ENCODE measurements around the gene GGACT.

Gene GGACT

GRCh38 chr13:100610391-100611347 is 22.1 kb upstream of the GGACT start:
- Histone ChIP-seq H3K9ac (no peak overlapping the region), H3K4me1 (no peaks in the 10 kb centered on the region), H3K9me3 (ENCODE audit: control insufficient read depth, low read length) (no peaks in the 10 kb centered on the region), H3K27me3 (ENCODE audit: control insufficient read depth, insufficient read depth, low read length) (no peaks in the 10 kb centered on the region), H3K4me3 (ENCODE audit: low read depth, low read length) (no peak overlapping the region), H2AFZ (no peak overlapping the region), H3K4me2 (ENCODE audit: low read length) (no peak overlapping the region), H3K36me3 (ENCODE audit: control insufficient read depth, insufficient read depth, low read length) (no peaks in the 10 kb centered on the region), H3K79me2 (no peaks in the 10 kb centered on the region), H3K27ac (no peak overlapping the region)
- TF ChIP-seq CTCF (IDR thresholded peaks at IDR 0.05) = no peak

- Histone ChIP-seq H3K79me2 (no peaks in the 10 kb centered on the region), H3K4me1 (no peaks in the 10 kb centered on the region), H2AFZ (no peak overlapping the region), H3K4me2 (ENCODE audit: low read length) (no peak overlapping the region), H3K36me3 (ENCODE audit: control insufficient read depth, insufficient read depth, low read length) (no peaks in the 10 kb centered on the region), H3K9me3 (ENCODE audit: control insufficient read depth, low read length) (no peaks in the 10 kb centered on the region), H3K27me3 (ENCODE audit: control insufficient read depth, insufficient read depth, low read length) (no peaks in the 10 kb centered on the region), H3K9ac (no peak overlapping the region), H3K4me3 (ENCODE audit: low read depth, low read length) (no peak overlapping the region), H3K27ac (no peak overlapping the region)
- no peak for TF ChIP-seq CTCF (IDR thresholded peaks at IDR 0.05)
Measured at GRCh38 chr13:100608906-100609305, 20.3 kb upstream of the GGACT start.

- Histone ChIP-seq H3K4me2 (ENCODE audit: low read length) (no peak overlapping the region), H3K4me1 (no peaks in the 10 kb centered on the region), H3K27me3 (ENCODE audit: control insufficient read depth, insufficient read depth, low read length) (no peaks in the 10 kb centered on the region), H3K9me3 (ENCODE audit: control insufficient read depth, low read length) (no peaks in the 10 kb centered on the region), H3K27ac (no peak overlapping the region), H3K9ac (no peak overlapping the region), H2AFZ (no peak overlapping the region), H3K79me2 (no peaks in the 10 kb centered on the region), H3K4me3 (ENCODE audit: low read depth, low read length) (no peak overlapping the region), H3K36me3 (ENCODE audit: control insufficient read depth, insufficient read depth, low read length) (no peaks in the 10 kb centered on the region)
- TF ChIP-seq CTCF (IDR thresholded peaks at IDR 0.05) = no peak
Measured at GRCh38 chr13:100608489-100608888, 19.9 kb upstream of the GGACT start.

GRCh38 chr13:100604918-100605710 is 16.5 kb upstream of the GGACT start:
- Histone ChIP-seq H3K27ac (no peak overlapping the region), H3K9me3 (ENCODE audit: control insufficient read depth, low read length) (no peaks in the 10 kb centered on the region), H3K4me3 (ENCODE audit: low read depth, low read length) (no peak overlapping the region), H3K36me3 (ENCODE audit: control insufficient read depth, insufficient read depth, low read length) (no peaks in the 10 kb centered on the region), H3K79me2 (no peaks in the 10 kb centered on the region), H3K9ac (no peak overlapping the region), H3K27me3 (ENCODE audit: control insufficient read depth, insufficient read depth, low read length) (no peaks in the 10 kb centered on the region), H3K4me1 (no peaks in the 10 kb centered on the region), H3K4me2 (ENCODE audit: low read length) (no peak overlapping the region), H2AFZ (no peak overlapping the region)
- no peak for TF ChIP-seq CTCF (IDR thresholded peaks at IDR 0.05)
